WTC11 (cell line): ENCODE results near the gene CPXM1. TPM values are rescaled to one million over a fixed set of nuclear protein-coding genes. Genes with fewer than 3 reads are reported as not detected.
"Not testable (repeated sequence)": the region's sequence is repeated elsewhere in the genome, so short reads cannot be mapped to it uniquely, and the experiment has no call there.

Experiments
- ATAC-seq: fragments of 200-7000 bp; cut with Tn5 transposase; 2 replicates; pipeline ENCODE4 v1.10.0; 2021; ENCODE audit warnings: mild to moderate bottlenecking, moderate library complexity
- CTCF ChIA-PET: fragments of 300-600 bp; sonication (Branson Sonifier 250); formaldehyde crosslinking; loops from one replicate; lab custom pipeline; 2021; ENCODE audit warnings: antibody characterized with exemption; lab: Charles Lee
- POLR2A ChIA-PET: fragments of 350-600 bp; sonication (Branson Sonifier 250); formaldehyde crosslinking; loops from one replicate; lab custom pipeline; 2021; ENCODE audit warnings: antibody characterized with exemption; lab: Charles Lee
- DNase-seq: peaks from one replicate; pipeline ENCODE4 v3.0.0; 2021; ENCODE audit warnings: low spot score
- H3K27ac Mint-ChIP-seq: 2 replicates; pipeline ENCODE4 v1.8.0; 2021; ENCODE audit warnings: mixed read lengths
- H3K27me3 Mint-ChIP-seq: 2 replicates; pipeline ENCODE4 v1.8.0; 2021; ENCODE audit warnings: low read depth, mild to moderate bottlenecking, moderate library complexity, mixed read lengths
- H3K36me3 Mint-ChIP-seq: 2 replicates; pipeline ENCODE4 v1.8.0; 2021; ENCODE audit warnings: mixed read lengths
- H3K4me1 Mint-ChIP-seq: 2 replicates; pipeline ENCODE4 v1.8.0; 2022; ENCODE audit warnings: mixed read lengths
- H3K4me3 Mint-ChIP-seq: 2 replicates; pipeline ENCODE4 v1.8.0; 2021; ENCODE audit warnings: mild to moderate bottlenecking, moderate library complexity, mixed read lengths
- H3K9me3 Mint-ChIP-seq: 2 replicates; pipeline ENCODE4 v1.8.0; 2021; ENCODE audit warnings: mixed read lengths
- ATF3 ChIP-seq: sonication (generic); formaldehyde crosslinking; conservative IDR thresholded peaks from 2 replicates; pipeline ENCODE4 v1.8.1; 2022; ENCODE audit warnings: mild to moderate bottlenecking, missing genetic modification reagents
- CDX4 ChIP-seq: fragments of 250-450 bp; sonication (Bioruptor Pico); IDR thresholded peaks from 2 replicates; pipeline ENCODE4 v1.9.0; 2021; ENCODE audit warnings: moderate library complexity, mild to moderate bottlenecking, inconsistent platforms, borderline replicate concordance
- E2F4 ChIP-seq: sonication (generic); formaldehyde crosslinking; IDR thresholded peaks from 2 replicates; pipeline ENCODE4 v1.8.1; 2022; ENCODE audit warnings: low read depth, mild to moderate bottlenecking, moderate library complexity, missing genetic modification reagents, borderline replicate concordance
- ELF4 ChIP-seq: sonication (generic); formaldehyde crosslinking; IDR thresholded peaks from 2 replicates; pipeline ENCODE4 v1.8.1; 2022; ENCODE audit warnings: low read depth, mild to moderate bottlenecking, moderate library complexity, missing genetic modification reagents
- GRHL2 ChIP-seq: fragments of 250-450 bp; sonication (Bioruptor Pico); IDR thresholded peaks from 2 replicates; pipeline ENCODE4 v1.8.0; 2022; ENCODE audit warnings: mild to moderate bottlenecking, moderate library complexity; ENCODE audit not compliant: insufficient replicate concordance, severe bottlenecking
- HMGA2 ChIP-seq: fragments of 250-450 bp; sonication (Bioruptor Pico); IDR thresholded peaks from 2 replicates; pipeline ENCODE4 v1.4.0; 2021; ENCODE audit warnings: mild to moderate bottlenecking, moderate library complexity
- IRF1 ChIP-seq: sonication (generic); formaldehyde crosslinking; IDR thresholded peaks from 2 replicates; pipeline ENCODE4 v1.8.0; 2023; ENCODE audit warnings: missing genetic modification reagents
- MLX ChIP-seq: sonication (generic); formaldehyde crosslinking; IDR thresholded peaks from 2 replicates; pipeline ENCODE4 v1.8.1; 2023; ENCODE audit warnings: mild to moderate bottlenecking, missing genetic modification reagents, moderate library complexity
- MXD4 ChIP-seq: fragments of 250-450 bp; sonication (Bioruptor Pico); IDR thresholded peaks from 2 replicates; pipeline ENCODE4 v1.8.0; 2021; ENCODE audit warnings: mild to moderate bottlenecking, moderate library complexity, borderline replicate concordance
- NFATC4 ChIP-seq: fragments of 250-450 bp; sonication (Bioruptor Pico); IDR thresholded peaks from 2 replicates; pipeline ENCODE4 v1.9.0; 2021; ENCODE audit warnings: mild to moderate bottlenecking
- NR2C2 ChIP-seq: sonication (generic); formaldehyde crosslinking; IDR thresholded peaks from 2 replicates; pipeline ENCODE4 v1.8.0; 2022; ENCODE audit warnings: mild to moderate bottlenecking, missing genetic modification reagents
- NR3C1 ChIP-seq: sonication (generic); formaldehyde crosslinking; conservative IDR thresholded peaks from 2 replicates; pipeline ENCODE4 v1.8.1; 2023; ENCODE audit warnings: low read depth, mild to moderate bottlenecking, missing genetic modification reagents
- SP1 ChIP-seq: sonication (generic); formaldehyde crosslinking; conservative IDR thresholded peaks from 2 replicates; pipeline ENCODE4 v1.8.1; 2022; ENCODE audit warnings: missing genetic modification reagents
- TEAD1 ChIP-seq: sonication (generic); formaldehyde crosslinking; IDR thresholded peaks from 2 replicates; pipeline ENCODE4 v1.8.0; 2022; ENCODE audit warnings: mild to moderate bottlenecking, missing genetic modification reagents
- TP53 ChIP-seq: sonication (generic); formaldehyde crosslinking; IDR thresholded peaks from 2 replicates; pipeline ENCODE4 v1.8.1; 2023; ENCODE audit warnings: mild to moderate bottlenecking, missing genetic modification reagents
- ZBTB43 ChIP-seq: sonication (generic); formaldehyde crosslinking; IDR thresholded peaks from 2 replicates; pipeline ENCODE4 v1.8.1; 2023; ENCODE audit warnings: mild to moderate bottlenecking, missing genetic modification reagents
- ZNF219 ChIP-seq: sonication (generic); formaldehyde crosslinking; IDR thresholded peaks from 2 replicates; pipeline ENCODE4 v1.8.0; 2023; ENCODE audit warnings: missing genetic modification reagents, mild to moderate bottlenecking, borderline replicate concordance
- ZNF317 ChIP-seq: sonication (generic); formaldehyde crosslinking; IDR thresholded peaks from 2 replicates; pipeline ENCODE4 v1.8.1; 2023; ENCODE audit warnings: low read depth, mild to moderate bottlenecking, moderate library complexity, missing genetic modification reagents, borderline replicate concordance
- ZNF423 ChIP-seq: fragments of 250-450 bp; sonication (Bioruptor Pico); IDR thresholded peaks from 2 replicates; pipeline ENCODE4 v2.1.2; 2022; ENCODE audit warnings: mild to moderate bottlenecking, moderate library complexity
- ZNF671 ChIP-seq: fragments of 250-450 bp; sonication (Bioruptor Pico); IDR thresholded peaks from 2 replicates; pipeline ENCODE4 v1.8.0; 2021; ENCODE audit warnings: mild to moderate bottlenecking
- total RNA-seq: library from RNA; stranded (reverse); gene quantifications from 3 replicates; pipeline ENCODE4 v1.2.3, GENCODE V29; 2021
- TF ChIP-seq, protein P1 (sequence below): sonication (generic); formaldehyde crosslinking; IDR thresholded peaks from 2 replicates; pipeline ENCODE4 v1.8.1; 2022; ENCODE audit warnings: mild to moderate bottlenecking, missing genetic modification reagents, moderate library complexity, borderline replicate concordance
- TF ChIP-seq, protein P2 (sequence below): sonication (generic); formaldehyde crosslinking; IDR thresholded peaks from 2 replicates; pipeline ENCODE4 v1.8.1; 2023; ENCODE audit warnings: mild to moderate bottlenecking, missing genetic modification reagents
- TF ChIP-seq, protein P3 (sequence below): sonication (generic); formaldehyde crosslinking; IDR thresholded peaks from 2 replicates; pipeline ENCODE4 v1.8.1; 2022; ENCODE audit warnings: low read depth, missing genetic modification reagents, borderline replicate concordance

CPXM1 gene
- total RNA-seq, 1 experiment from 2014 or later, result 51.2 TPM

DNA sequence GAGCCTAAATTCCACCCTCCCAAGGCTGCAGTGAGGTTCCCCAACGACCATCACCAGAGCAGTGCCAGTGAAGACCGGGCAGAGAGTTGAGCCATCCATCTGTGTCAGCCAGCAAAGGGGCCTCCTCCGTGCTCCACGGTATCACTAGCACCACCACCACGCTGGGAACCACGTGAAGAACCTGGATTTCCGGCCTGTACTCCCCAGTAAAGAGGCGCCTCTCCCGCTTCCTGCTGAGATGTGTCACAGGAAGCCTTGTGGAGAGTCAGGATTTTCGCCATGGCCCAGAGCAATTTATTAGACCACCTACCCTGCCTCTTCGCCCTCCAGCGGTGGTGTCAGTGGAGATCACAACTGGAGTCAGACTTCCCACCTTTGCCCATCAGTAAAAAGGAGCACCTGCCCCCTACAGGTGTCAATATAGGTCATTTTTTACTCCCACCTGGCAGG is 28.8 kb downstream of the CPXM1 start (continued):
- TF ChIP-seq ELF4 (no peak), ATF3 (CRISPR knock-in tag) (no peak), HMGA2 (CRISPR knock-in tag) (no peak), NR2C2 (CRISPR knock-in tag) (no peak), ZNF219 (CRISPR knock-in tag) (no peak), MLX (CRISPR knock-in tag) (no peak), NFATC4 (CRISPR knock-in tag) (no peak), IRF1 (CRISPR knock-in tag) (no peak)

- ATAC-seq, POLR2A ChIA-PET: not testable (repeated sequence)
These were observed 30.3 kb downstream of the CPXM1 start for GRCh38 chr20:2770091-2770490.

DNA sequence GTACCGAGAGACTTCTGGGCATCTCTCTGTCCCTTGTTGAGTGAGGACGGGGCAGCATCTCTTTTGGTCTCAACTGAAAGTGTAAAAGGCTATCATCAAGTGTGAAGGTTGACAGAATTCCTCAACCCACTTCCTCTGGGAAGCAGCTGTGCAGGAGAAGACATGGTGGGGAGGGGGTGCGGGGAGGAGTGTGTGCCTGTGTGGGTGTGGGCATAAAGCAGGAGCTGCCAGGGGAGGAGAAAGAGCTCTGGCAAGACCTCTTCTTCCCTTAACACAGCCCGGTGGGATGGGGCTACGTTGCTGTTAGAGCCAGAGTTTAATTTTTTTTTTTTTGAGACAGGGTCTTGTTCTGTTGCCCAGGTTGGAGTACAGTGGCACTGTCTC is 31.8 kb downstream of the CPXM1 start:
- ATAC-seq (no peak), DNase-seq (no peak)
- Mint-ChIP-seq H3K27ac (no peak overlapping the region), H3K4me3 (no peak overlapping the region), H3K27me3 (peaks cover 8% of the 10 kb centered on the region; the same call in 1 of the 2 replicates), H3K9me3 (no peaks in the 10 kb centered on the region), H3K4me1 (no peaks in the 10 kb centered on the region), H3K36me3 (no peaks in the 10 kb centered on the region)
- CTCF ChIA-PET, result interaction anchor here (2.3 kb wide), 1 partner anchor 16 kb away, joined by 9 read pairs; no protein-coding TSS in a partner anchor
- POLR2A ChIA-PET, result no interaction called here
- TF ChIP-seq ELF4 (no peak), NR3C1 (CRISPR knock-in tag) (no peak), GRHL2 (CRISPR knock-in tag) (no peak), MLX (CRISPR knock-in tag) (no peak), TEAD1 (CRISPR knock-in tag) (no peak), ZBTB43 (no peak), ZNF423 (CRISPR knock-in tag) (no peak), TP53 (CRISPR knock-in tag) (no peak), CDX4 (no peak), SP1 (CRISPR knock-in tag) (no peak), MXD4 (CRISPR knock-in tag) (no peak), ZNF317 (CRISPR knock-in tag) (no peak), NFATC4 (CRISPR knock-in tag) (no peak), ZNF671 (CRISPR knock-in tag) (no peak), E2F4 (no peak)
- TF ChIP-seq, protein P1, sequence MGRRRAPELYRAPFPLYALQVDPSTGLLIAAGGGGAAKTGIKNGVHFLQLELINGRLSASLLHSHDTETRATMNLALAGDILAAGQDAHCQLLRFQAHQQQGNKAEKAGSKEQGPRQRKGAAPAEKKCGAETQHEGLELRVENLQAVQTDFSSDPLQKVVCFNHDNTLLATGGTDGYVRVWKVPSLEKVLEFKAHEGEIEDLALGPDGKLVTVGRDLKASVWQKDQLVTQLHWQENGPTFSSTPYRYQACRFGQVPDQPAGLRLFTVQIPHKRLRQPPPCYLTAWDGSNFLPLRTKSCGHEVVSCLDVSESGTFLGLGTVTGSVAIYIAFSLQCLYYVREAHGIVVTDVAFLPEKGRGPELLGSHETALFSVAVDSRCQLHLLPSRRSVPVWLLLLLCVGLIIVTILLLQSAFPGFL, result no peak
- TF ChIP-seq, protein P2, sequence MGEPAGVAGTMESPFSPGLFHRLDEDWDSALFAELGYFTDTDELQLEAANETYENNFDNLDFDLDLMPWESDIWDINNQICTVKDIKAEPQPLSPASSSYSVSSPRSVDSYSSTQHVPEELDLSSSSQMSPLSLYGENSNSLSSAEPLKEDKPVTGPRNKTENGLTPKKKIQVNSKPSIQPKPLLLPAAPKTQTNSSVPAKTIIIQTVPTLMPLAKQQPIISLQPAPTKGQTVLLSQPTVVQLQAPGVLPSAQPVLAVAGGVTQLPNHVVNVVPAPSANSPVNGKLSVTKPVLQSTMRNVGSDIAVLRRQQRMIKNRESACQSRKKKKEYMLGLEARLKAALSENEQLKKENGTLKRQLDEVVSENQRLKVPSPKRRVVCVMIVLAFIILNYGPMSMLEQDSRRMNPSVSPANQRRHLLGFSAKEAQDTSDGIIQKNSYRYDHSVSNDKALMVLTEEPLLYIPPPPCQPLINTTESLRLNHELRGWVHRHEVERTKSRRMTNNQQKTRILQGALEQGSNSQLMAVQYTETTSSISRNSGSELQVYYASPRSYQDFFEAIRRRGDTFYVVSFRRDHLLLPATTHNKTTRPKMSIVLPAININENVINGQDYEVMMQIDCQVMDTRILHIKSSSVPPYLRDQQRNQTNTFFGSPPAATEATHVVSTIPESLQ (CRISPR knock-in tag), result no peak
- TF ChIP-seq, protein P3, sequence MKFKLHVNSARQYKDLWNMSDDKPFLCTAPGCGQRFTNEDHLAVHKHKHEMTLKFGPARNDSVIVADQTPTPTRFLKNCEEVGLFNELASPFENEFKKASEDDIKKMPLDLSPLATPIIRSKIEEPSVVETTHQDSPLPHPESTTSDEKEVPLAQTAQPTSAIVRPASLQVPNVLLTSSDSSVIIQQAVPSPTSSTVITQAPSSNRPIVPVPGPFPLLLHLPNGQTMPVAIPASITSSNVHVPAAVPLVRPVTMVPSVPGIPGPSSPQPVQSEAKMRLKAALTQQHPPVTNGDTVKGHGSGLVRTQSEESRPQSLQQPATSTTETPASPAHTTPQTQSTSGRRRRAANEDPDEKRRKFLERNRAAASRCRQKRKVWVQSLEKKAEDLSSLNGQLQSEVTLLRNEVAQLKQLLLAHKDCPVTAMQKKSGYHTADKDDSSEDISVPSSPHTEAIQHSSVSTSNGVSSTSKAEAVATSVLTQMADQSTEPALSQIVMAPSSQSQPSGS (CRISPR knock-in tag), result no peak

More at GRCh38 chr20:2770091-2770490, 30.3 kb downstream of the CPXM1 start:
- CTCF ChIA-PET, H3K4me3 Mint-ChIP-seq, H3K27ac Mint-ChIP-seq, DNase-seq, H3K9me3 Mint-ChIP-seq, H3K36me3 Mint-ChIP-seq, H3K27me3 Mint-ChIP-seq, H3K4me1 Mint-ChIP-seq: not testable (repeated sequence)
